GM19023 (cell line): Measurements from ENCODE around the gene RANBP1.

ENCODE experiments used
- ATAC-seq: cut with Tn5 transposase; IDR thresholded peaks from one replicate; pipeline ENCODE4 v1.9.1; 2021; ENCODE audit warnings: mild to moderate bottlenecking, moderate library complexity; ENCODE audit not compliant: unreplicated experiment

The RANBP1 gene

GRCh38 chr22:20135806-20136602 is 20.1 kb downstream of the RANBP1 start:
- no peak for ATAC-seq

DNA sequence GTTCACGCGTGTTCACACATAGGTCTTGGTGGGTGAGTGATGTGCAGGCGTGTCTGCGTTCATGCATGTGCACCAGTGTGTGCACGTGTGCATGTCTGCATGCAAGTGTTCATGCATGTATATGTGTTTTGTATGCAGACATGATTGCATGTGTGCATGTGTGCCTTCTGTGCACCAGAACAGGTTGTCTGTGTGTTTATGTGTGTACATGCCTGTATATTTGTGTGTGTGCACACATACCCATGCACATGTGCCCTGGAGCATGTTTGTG is 20.6 kb downstream of the RANBP1 start:
- no peak for ATAC-seq

DNA sequence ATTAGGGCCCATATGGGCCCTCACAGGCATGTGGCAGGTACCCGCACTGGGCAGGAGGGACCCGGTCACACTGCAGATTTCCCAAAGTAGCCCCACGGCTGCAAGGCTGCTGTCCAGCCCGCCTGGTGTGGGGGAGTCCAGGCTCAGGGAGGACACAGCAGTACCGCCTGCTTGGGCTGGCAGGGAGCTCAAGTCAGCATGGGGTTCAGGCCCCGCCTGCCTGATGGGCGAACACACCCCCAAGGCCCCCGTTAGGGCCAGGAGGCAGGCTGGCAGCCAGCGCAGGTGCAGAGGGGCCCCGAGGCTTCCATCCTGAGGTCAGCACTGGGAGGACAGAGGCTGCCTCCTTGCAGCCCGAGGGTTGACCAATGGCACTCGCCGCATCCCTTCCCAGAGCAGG is 21.2 kb downstream of the RANBP1 start:
- ATAC-seq, result no peak

DNA sequence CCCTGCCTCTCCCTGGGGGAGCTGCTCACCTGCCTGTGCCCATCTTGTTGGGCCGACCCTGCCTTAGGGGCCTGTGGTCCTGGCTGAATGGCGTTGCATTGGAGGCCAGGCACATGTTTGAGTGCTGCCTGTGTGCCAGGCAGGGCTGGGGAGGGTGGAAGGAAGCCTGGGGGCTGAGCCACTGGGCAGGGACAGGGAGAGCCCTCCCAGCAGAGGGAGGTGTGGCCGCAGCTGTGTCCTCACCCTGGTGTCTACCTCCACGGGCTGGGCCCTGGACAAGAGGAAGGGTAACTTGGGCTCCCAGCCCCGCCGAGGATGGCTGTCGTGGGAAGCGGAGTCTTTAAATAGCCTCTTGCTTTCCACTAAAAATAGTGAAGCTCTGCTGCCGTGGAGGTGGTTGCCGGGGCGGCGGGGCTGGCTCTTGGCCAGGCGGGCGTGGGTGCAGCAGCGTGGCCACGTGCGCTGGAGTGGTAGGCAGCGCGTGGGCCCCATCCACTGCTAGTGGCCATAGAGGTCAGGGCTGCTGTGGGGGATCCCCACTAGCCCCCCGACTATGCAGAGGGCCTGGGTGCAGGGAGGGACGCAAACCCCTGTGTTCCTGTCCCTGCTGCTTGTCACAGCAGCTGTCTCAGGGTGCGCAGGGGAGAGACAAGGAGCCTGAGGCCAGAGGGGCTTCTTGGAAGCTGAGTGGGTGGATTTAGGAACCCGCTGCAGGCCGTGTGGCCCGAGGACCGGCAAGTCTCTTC is 21.9 kb downstream of the RANBP1 start:
- ATAC-seq, result no peak

GRCh38 chr22:20138417-20138738 is 22.5 kb downstream of the RANBP1 start:
- no peak for ATAC-seq

DNA sequence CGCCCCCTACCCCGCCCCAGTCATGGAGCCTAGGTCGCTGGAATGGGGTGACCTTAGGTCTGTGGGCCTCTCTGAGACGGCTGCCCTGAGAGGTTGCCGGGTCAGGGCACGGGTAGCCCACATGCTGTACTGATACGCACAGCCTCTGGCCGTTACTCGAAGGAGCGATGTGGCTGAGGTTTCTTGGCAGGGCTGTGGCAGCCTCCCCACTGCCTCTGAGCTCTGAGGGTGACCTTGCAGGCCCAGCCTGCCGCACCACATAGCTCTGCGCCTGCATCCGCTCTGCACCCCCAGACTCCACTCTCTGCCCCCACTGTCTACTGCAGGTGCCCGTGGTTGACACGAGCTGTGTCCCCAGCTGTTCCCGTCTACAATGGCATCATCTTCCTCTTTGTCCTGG is 23.0 kb downstream of the RANBP1 start:
- ATAC-seq, result no peak

- no peak for ATAC-seq
Observed at GRCh38 chr22:20139391-20140106, 23.6 kb downstream of the RANBP1 start.

- no peak for ATAC-seq
Observed at GRCh38 chr22:20140107-20140445, 24.2 kb downstream of the RANBP1 start.

GRCh38 chr22:20140521-20140964 is 24.6 kb downstream of the RANBP1 start:
- no peak for ATAC-seq

GRCh38 chr22:20141186-20142077 is 25.5 kb downstream of the RANBP1 start:
- ATAC-seq, result no peak

- ATAC-seq, result no peak
Observed at GRCh38 chr22:20142711-20143621, 27.1 kb downstream of the RANBP1 start.

DNA sequence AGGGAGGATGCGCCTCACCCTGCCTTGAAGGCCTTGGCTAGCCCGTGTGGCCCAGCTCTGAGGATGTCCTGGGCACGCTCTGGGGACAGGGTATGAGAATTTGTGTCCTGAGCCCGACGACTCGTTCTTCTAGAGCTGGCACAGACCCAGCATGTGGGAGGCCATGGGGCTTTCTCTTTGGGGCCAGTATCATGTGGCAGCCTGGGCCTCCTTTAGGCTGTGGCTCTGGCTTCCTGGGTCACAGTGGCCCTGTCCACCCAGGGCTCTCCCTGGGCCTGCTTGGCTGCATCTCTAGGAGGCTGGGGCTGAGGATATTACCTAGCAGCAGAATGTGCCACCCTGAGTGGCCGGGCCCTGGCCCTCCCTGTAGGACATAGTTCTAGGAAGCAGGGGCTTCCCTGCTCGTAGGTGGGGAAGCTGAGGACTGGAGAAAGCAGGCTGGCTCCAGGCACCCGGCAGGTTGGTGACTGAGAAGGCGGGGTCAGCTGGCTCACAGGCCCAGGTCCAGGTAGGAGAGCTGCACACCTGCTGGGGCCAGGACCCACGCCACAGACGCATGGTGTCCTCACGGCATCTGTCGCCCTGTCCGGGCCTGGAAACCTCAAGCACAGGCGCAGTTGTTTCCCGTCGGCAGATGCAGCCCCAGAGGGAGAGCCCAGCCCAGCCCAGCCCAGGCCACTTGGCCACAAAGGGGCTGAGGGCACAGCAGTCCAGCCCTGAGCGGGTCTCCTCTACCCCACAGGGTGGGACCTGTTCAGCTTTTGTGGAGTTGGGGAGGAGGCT is 28.2 kb downstream of the RANBP1 start:
- no peak for ATAC-seq

DNA sequence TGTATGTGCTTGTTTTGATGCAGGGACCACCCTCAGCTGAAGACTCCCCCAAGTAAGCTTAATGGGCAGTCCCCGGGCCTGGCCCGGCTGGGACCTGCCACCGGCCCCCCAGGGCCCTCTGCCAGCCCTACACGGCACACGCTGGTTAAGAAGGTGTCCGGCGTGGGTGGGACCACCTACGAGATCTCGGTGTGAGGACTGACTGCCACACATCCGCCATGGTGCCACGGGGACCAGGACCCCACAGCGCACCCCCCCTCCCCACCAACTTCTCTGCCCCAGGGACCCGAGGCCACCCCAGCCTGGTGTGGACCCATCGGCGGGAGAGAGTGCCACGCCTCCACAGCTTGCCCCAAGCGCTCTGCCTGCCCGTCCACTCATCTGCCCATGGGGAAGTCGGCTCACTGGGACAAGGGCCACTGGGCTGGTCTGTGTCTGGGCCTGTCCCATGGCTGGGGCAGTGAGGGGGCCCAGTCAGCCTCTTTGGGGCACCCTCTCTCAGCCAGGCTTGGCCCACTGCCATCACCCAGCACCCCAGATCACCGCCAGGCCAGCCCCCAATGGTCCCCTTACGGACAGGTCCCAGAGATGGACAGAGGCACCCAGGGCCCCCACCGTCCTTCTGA is 29.4 kb downstream of the RANBP1 start:
- ATAC-seq, result no peak

- no peak for ATAC-seq
Observed at GRCh38 chr22:20145832-20146223, 29.9 kb downstream of the RANBP1 start.

- peak; percentile 46 for ATAC-seq
Observed at GRCh38 chr22:20146777-20147176, 30.9 kb downstream of the RANBP1 start.

GRCh38 chr22:20147237-20147988 is 31.5 kb downstream of the RANBP1 start:
- ATAC-seq, result no peak

GRCh38 chr22:20148414-20148813 is 32.5 kb downstream of the RANBP1 start:
- no peak for ATAC-seq
